Erythroblast (primary cell): Measurements from ENCODE around the gene GPC3.
"Not testable (repeated sequence)": the region's sequence is repeated elsewhere in the genome, so short reads cannot be mapped to it uniquely, and the experiment has no call there.

Experiments used
- DNase-seq, 2 experiments: peaks; one replicate each; lab custom pipeline; 2025; lab: John Stamatoyannopoulos, UW
- GATA1 ChIP-seq: IDR thresholded peaks from 2 replicates; pipeline ENCODE4 v1.6.1; 2011; ENCODE audit warnings: low read depth, mild to moderate bottlenecking, control low read depth, low read length, moderate library complexity
- POLR2A ChIP-seq: IDR thresholded peaks from 2 replicates; pipeline ENCODE4 v1.6.1; 2011; ENCODE audit warnings: mild to moderate bottlenecking, low read length

GPC3 gene

DNA sequence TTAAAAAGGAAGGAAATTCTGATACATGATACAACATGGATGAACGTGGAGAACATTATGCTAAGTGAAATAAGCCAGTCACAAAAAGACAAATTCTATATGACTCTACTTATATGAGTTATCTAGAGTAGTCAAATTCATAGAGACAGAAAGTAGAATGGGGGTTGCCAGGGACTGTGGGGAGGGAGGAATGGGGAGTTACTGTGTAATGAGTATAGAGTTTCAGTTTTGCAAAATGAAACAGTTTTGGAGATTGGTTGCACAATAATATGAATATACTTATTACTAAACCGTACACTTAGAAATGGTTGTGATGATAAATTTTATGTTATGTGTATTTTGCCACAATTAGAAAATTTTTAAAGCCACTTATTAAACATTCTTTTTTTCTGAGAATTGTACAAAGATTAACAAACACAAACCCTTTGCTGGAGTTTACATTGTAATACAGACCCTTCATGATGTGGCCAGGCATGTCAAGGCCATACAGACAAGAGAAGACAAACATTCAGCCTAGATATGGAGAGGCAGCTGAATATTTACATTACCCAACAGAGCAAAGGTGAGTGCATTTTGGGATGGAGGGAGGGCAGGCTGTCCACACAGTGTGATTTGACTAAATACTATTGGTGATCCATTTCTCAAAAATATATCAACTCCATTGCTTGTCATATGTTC is 21.2 kb upstream of the GPC3 start:
- TF ChIP-seq POLR2A (no peak), GATA1 (no peak)
- no peak for DNase-seq

DNA sequence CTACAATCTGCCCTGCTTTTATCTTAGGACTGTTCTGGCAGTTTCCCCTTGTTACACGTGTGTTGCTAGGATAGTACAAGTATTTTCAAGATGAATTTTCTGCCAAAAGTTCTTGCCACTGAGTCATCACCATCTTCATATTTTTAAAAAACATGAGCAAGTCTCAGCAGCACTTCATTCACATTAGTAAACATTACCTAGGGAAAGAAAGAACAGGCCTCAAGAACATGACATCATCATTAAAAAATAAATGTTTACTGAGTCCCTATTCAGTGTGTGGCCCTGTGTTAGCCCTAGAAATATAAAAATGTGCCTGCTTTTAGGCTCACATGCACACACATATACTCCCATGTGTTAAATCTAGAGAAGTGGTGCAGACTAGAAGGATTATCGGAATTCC is 18.7 kb upstream of the GPC3 start:
- DNase-seq = no peak
- TF ChIP-seq GATA1 (no peak), POLR2A (no peak)

DNA sequence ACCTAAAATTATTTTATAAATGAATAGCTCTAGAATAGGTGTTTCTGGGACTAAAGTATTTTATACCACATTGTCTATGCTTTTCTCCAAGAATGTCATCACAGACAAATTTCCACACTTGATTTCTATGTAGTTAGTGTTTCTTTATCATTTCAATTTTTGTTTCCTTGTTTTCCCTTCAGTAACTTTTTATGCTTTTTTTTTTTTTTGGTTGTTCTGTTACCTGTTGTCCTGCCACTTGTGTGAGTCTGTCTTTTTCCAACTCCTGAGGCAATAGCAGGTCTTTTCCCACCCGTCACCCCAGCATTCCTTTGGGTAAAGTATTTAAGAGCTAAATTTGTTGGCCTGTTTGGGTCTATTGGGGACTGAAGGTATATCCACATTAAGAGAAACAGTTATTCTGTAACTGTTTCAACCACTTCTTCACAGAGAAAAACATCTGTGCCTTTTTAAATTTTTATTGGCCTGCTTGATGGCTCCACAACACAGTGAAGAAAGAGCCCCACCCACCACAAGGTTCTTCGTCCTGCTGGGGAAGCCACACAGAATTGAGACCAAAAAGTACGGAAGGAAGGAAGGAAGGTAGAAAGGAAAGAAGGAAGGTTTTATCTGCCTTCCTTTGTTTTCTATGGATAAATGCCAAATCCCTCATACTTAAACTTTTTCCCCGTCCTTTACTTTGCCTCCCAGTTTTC is 17.7 kb upstream of the GPC3 start:
- TF ChIP-seq POLR2A (no peak), GATA1 (no peak)
- no peak for DNase-seq

DNA sequence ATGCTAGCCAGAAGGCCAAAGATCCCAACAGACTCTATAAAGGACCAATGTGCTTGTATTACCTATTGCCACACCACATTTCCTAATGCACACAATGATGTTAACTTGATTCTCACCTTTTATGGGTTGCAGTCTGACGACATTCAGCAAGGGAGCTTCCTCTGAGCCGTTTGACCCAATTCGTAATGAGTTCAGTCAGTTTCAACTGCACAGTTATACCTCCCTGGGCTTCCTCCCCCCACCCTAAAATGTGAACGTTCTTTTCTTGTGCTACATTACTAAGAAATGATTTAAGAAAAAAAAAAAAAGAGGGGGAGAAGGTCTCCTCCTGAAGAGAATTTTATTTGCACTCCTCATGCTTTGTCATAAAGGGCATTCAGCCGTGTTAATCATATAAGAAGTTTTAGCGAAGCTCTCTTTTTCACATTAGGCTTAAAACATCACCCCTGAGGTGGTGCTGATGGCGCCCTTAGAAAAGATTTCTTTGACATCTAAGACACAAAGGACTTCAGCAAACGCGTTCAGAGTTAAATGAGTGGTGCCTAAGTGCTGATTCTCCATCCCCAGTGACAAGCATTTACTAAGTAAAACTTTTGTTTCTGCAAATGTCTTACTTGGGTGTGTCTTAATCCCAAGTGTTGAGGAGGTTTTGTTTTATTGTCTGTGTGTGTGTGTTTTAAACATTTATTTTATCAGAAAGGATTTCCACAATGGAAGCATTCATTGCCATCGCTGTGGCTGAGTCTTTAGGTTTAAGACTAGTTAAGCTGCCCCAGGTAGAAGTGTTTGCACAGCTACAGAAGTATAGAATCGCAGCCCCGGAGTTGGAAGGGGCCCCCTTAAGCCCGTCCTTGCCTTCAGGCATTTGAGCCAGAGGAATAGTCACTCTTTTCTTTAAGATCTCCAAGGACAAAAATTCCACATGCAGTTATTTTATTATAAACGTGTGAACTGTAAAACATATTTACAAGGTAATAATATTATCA is 15.2 kb upstream of the GPC3 start:
- TF ChIP-seq POLR2A = no peak
- no peak for TF ChIP-seq GATA1

DNA sequence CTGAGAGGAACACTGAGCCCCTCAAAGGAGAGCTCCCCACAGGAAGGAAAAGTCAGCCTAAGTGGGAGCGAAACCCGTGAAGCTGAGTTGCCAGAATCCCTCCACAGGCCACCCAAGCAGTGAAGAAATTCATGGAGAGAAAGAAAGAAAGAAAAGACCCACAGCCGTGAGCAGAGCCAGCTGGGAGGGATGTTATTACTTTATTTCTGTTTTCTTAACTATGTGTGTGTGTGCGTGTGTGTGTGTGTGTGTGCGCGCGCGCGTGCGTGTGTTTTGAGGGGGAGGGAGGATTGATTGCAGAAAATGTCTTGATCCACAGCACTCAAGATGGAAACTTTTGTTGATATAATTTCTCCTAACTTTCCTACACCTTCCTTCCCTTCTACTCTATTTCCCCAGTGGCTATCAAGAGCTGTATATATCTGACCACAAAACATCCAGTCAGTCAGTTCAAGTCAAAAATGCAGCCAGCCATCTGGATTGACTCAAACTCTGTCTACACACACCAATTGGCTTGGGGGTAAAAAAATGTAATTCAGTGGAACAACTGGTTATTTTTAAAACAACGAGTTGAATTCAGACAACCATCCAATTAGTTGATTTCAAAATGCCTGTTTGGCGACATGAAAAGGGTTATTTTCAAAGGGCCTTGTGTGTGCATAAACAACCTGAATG is 13.8 kb upstream of the GPC3 start:
- no peak for TF ChIP-seq GATA1
- TF ChIP-seq POLR2A = no peak
- no peak for DNase-seq

More for the DNA sequence above, 15.2 kb upstream of the GPC3 start:
- DNase-seq = no peak

DNA sequence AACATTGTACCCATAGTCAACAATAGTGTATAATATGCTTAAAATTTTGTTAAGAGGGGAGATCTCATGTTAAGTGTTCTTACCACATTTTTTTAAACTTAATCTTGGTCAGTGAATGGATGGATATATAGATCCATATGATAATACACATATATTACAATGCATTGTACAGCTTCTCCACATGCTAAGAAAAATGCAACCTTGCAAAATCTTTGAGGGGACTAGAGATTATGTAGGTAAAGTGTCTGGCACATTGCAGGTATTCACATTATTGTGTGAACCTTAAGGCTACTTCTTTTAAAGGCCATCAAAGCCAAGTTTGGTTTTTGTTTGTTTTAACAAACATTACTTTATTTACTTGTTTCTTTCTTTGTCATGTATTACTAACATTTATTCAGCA is 10.4 kb upstream of the GPC3 start:
- TF ChIP-seq GATA1 (no peak), POLR2A (no peak)
- no peak for DNase-seq

DNA sequence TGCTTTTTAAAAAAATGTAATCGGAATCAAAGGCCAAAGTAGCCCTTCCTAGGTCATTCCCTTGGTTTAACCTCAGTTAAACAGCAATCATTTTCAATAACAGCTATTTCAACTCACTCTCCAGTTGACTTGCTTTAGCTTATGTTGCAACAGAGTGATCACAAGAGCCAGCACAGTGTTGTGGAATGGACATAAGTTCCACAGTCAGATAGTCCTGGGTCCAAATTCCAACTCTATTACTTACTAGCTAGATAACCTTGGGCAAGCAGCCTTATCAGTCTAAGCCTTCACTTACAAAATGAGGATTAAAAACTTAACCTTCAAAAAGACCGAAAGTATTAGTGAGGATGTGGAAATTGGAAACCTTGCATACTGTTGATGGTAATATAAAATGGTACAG is 9.2 kb upstream of the GPC3 start:
- DNase-seq = no peak
- TF ChIP-seq POLR2A = no peak
- TF ChIP-seq GATA1 = no peak

DNA sequence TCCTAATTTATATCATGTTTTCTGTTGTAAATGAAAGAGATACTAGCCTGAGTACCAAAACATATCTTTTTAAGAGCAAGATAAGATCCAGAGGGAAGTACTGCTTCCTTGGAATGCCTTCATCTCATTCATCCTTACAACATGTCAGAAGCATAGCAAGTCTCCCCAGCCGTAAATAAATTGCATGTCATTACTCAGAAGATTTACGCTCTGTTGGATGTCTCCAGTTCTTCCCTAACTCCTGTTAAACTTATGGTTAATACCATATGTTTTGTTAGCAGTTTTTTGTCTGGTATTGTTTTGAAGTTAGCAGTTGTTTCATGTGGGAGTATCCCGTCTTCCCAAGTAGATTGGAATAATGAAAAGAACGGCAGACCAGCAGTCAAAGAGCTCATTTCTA is 7.5 kb upstream of the GPC3 start:
- DNase-seq = no peak
- TF ChIP-seq POLR2A (no peak), GATA1 (no peak)

DNA sequence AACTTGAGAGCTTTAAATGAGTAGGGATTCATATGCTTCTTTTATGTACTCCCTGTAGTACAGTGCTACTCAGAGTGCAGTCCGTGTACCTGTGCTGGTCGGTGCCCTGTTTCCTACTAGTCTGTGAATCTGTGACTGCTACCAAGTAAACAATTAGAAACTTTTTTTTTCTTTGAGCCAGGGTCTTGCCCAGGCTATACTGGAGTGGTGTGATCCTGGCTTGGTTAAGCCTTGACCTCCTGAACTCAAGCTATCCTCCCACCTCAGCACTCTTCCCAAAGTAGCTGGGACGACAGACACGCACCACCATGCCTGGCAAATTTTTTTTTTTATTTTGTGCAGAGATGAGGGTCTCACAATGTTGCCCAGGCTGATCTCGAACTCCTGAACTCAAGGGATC is 6.4 kb upstream of the GPC3 start:
- no peak for DNase-seq
- TF ChIP-seq GATA1 (no peak), POLR2A (no peak)

DNA sequence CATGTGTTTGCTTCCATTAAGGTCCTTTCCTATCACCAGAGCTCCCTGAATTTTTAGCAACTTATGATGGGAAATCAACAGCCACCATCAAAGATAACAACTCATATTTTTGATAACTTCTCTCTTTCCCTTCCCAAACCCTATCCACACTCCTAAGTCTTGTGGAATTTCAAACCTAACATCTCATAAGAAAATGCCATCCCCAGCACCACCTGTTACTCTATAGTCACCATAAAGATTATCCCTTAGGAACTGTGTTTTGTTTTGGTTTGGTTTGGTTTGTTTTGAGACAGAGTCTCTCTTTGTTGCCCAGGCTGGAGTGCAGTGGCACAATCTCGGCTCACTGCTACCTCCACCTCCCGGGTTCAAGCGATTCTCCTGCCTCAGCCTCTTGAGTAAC is 5.7 kb upstream of the GPC3 start:
- DNase-seq = not testable (repeated sequence)

DNA sequence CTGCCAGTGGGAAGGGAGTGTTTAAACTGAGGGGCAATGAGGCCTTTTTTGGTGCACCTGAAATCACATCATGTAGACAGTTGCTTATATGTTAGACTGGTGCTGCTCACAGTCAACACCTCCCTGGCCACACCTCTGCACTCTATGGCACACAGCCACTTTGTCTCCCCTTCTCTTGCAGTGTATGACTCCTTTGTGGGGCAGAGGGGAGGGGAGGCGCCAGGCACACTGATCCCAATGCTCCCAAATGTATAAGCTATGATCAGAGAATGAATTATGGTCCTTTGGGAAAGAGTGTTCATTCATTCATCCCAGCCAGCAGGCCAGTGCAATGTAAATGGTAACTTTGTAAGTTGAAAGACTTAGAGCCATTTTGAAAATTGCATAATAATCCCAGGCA is 4.6 kb upstream of the GPC3 start:
- DNase-seq = no peak

DNA sequence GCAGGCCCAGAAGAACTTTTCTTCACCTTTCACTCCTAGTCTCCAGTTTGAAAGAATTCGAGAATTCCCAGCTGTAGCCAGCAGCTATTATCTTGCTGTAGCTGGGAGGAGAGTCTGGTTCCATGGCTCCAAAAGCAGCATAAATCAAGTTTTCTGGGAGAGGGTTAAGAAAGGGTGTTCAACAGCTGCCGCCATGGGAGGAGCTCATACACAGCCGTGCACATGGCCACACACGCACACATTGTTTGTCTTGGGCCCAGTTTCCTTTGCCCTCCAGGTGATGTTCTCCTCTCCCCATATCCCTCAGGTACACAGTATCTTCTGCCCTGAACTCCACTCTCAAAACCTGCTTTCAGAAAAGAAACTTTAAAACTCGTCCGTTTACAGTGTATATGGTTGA is 4.1 kb upstream of the GPC3 start:
- no peak for DNase-seq
- no peak for TF ChIP-seq POLR2A
- TF ChIP-seq GATA1 = no peak

More for the DNA sequence above, 4.6 kb upstream of the GPC3 start:
- TF ChIP-seq GATA1 (no peak), POLR2A (no peak)

DNA sequence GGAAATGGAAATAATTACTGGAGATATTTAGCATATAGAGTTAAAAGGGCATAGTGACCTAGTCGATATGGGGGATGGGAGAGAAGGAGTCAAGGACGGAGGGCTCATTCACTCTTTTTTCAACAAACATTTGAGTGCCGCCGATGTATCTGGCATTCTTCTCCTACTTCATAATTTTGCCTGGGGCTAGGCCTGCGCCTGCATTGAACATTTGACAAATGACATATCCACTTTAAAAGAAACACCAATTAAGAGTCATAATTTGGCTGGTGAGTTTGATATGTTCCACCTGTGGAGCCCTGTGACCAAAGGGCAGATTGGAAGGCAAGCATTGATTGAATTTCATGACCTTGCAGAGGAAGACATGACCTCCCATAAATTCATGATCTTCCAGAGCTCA is 2.6 kb upstream of the GPC3 start:
- TF ChIP-seq GATA1 (no peak), POLR2A (no peak)
- no peak for DNase-seq
